SK-N-SH (cell line): Measurements from ENCODE around the gene CGN.
A peak's percentile ranks its signal among the peaks of the same experiment; 100 is the strongest.

Experiments
- EP300 ChIP-seq, 2 experiments: IDR thresholded peaks; 2 replicates each; pipeline versions ENCODE4 v1.4.0 to v1.6.1; 2012; ENCODE audit warnings: borderline replicate concordance in 1 of 2, low read depth in 1 of 2, low read length in 1 of 2
- FOXJ3 ChIP-seq: sonication (generic); formaldehyde crosslinking; IDR thresholded peaks from 2 replicates; pipeline ENCODE4 v1.5.1; 2020; ENCODE audit warnings: mild to moderate bottlenecking, missing genetic modification reagents
- MEF2A ChIP-seq: IDR thresholded peaks from 2 replicates; pipeline ENCODE4 v1.4.0; 2012; ENCODE audit warnings: low read depth, borderline replicate concordance
- NFIC ChIP-seq: IDR thresholded peaks from 2 replicates; pipeline ENCODE4 v1.4.0; 2012; ENCODE audit warnings: borderline replicate concordance
- NRF1 ChIP-seq: IDR thresholded peaks from 2 replicates; pipeline ENCODE4 v1.6.1; 2012; ENCODE audit warnings: low read depth, mild to moderate bottlenecking, low read length
- RFX5 ChIP-seq: IDR thresholded peaks from 2 replicates; pipeline ENCODE4 v1.6.1; 2012; ENCODE audit warnings: mild to moderate bottlenecking, improper control_type of control experiment, low read length
- SMC3 ChIP-seq: IDR thresholded peaks from 2 replicates; pipeline ENCODE4 v1.6.1; 2012; ENCODE audit warnings: low read depth, low read length, improper control_type of control experiment
- TAF1 ChIP-seq: IDR thresholded peaks from 2 replicates; pipeline ENCODE4 v1.6.1; 2012; ENCODE audit warnings: low read depth, mild to moderate bottlenecking, low read length, moderate library complexity, borderline replicate concordance
- TF ChIP-seq, protein P1 (sequence below): IDR thresholded peaks from 2 replicates; pipeline ENCODE4; 2012
- TF ChIP-seq, protein P2 (sequence below): IDR thresholded peaks from 2 replicates; pipeline ENCODE4 v1.6.1; 2012; ENCODE audit warnings: mild to moderate bottlenecking, low read depth, low read length, moderate library complexity
- TF ChIP-seq, protein P3 (sequence below): fragments of 200-600 bp; sonication (generic); IDR thresholded peaks from 2 replicates; pipeline ENCODE4 v1.6.1; 2017; ENCODE audit warnings: antibody characterized with exemption, mild to moderate bottlenecking, moderate library complexity
- TF ChIP-seq, protein P4 (sequence below): IDR thresholded peaks from 2 replicates; pipeline ENCODE4 v1.4.0; 2012; ENCODE audit warnings: low read depth, borderline replicate concordance

DNA sequence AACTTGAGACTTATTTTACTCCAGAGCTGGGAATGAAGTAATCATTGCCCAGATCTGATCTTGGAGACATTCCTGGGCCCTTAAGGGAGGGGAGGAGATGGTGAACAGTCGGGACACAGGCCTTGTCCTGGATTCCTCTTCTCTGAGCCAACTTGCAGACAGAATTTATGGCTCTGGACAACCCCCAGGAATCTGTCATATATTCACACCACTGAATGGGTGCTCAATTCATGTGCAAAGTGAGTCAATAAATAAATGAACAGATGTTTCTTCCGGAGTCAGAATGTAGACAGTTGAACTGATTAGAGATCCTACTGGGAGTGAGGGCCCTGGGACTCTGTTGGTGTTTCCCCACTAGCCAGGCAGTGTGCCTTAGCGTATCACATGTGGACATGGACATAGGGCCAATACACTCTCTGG is 31.5 kb downstream of the CGN start:
- TF ChIP-seq EP300 (IDR thresholded peaks at IDR 0.05; ENCODE audit: borderline replicate concordance in 1 of 2, low read depth in 1 of 2, low read length in 1 of 2) (peak in 1 of 2 experiments; percentile 93; a peak in 2 of 4 replicates), NRF1 (no peak), SMC3 (no peak), MEF2A (no peak), RFX5 (no peak), NFIC (peak; percentile 96), TAF1 (no peak), FOXJ3 (CRISPR knock-in tag) (no peak)
- TF ChIP-seq, protein P1, sequence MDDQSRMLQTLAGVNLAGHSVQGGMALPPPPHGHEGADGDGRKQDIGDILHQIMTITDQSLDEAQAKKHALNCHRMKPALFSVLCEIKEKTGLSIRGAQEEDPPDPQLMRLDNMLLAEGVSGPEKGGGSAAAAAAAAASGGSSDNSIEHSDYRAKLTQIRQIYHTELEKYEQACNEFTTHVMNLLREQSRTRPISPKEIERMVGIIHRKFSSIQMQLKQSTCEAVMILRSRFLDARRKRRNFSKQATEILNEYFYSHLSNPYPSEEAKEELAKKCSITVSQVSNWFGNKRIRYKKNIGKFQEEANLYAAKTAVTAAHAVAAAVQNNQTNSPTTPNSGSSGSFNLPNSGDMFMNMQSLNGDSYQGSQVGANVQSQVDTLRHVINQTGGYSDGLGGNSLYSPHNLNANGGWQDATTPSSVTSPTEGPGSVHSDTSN, result peak; percentile 98
- TF ChIP-seq, protein P2, sequence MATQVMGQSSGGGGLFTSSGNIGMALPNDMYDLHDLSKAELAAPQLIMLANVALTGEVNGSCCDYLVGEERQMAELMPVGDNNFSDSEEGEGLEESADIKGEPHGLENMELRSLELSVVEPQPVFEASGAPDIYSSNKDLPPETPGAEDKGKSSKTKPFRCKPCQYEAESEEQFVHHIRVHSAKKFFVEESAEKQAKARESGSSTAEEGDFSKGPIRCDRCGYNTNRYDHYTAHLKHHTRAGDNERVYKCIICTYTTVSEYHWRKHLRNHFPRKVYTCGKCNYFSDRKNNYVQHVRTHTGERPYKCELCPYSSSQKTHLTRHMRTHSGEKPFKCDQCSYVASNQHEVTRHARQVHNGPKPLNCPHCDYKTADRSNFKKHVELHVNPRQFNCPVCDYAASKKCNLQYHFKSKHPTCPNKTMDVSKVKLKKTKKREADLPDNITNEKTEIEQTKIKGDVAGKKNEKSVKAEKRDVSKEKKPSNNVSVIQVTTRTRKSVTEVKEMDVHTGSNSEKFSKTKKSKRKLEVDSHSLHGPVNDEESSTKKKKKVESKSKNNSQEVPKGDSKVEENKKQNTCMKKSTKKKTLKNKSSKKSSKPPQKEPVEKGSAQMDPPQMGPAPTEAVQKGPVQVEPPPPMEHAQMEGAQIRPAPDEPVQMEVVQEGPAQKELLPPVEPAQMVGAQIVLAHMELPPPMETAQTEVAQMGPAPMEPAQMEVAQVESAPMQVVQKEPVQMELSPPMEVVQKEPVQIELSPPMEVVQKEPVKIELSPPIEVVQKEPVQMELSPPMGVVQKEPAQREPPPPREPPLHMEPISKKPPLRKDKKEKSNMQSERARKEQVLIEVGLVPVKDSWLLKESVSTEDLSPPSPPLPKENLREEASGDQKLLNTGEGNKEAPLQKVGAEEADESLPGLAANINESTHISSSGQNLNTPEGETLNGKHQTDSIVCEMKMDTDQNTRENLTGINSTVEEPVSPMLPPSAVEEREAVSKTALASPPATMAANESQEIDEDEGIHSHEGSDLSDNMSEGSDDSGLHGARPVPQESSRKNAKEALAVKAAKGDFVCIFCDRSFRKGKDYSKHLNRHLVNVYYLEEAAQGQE, result no peak
- TF ChIP-seq, protein P3, sequence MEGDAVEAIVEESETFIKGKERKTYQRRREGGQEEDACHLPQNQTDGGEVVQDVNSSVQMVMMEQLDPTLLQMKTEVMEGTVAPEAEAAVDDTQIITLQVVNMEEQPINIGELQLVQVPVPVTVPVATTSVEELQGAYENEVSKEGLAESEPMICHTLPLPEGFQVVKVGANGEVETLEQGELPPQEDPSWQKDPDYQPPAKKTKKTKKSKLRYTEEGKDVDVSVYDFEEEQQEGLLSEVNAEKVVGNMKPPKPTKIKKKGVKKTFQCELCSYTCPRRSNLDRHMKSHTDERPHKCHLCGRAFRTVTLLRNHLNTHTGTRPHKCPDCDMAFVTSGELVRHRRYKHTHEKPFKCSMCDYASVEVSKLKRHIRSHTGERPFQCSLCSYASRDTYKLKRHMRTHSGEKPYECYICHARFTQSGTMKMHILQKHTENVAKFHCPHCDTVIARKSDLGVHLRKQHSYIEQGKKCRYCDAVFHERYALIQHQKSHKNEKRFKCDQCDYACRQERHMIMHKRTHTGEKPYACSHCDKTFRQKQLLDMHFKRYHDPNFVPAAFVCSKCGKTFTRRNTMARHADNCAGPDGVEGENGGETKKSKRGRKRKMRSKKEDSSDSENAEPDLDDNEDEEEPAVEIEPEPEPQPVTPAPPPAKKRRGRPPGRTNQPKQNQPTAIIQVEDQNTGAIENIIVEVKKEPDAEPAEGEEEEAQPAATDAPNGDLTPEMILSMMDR, result no peak
- TF ChIP-seq, protein P4, sequence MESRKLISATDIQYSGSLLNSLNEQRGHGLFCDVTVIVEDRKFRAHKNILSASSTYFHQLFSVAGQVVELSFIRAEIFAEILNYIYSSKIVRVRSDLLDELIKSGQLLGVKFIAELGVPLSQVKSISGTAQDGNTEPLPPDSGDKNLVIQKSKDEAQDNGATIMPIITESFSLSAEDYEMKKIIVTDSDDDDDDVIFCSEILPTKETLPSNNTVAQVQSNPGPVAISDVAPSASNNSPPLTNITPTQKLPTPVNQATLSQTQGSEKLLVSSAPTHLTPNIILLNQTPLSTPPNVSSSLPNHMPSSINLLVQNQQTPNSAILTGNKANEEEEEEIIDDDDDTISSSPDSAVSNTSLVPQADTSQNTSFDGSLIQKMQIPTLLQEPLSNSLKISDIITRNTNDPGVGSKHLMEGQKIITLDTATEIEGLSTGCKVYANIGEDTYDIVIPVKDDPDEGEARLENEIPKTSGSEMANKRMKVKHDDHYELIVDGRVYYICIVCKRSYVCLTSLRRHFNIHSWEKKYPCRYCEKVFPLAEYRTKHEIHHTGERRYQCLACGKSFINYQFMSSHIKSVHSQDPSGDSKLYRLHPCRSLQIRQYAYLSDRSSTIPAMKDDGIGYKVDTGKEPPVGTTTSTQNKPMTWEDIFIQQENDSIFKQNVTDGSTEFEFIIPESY, result peak; percentile 62; the same call in 1 of the 2 replicates
